Measurements from ENCODE around the gene ZSWIM1. TPM values are rescaled to one million over a fixed set of nuclear protein-coding genes. Genes with fewer than 3 reads are reported as not detected.

ZSWIM1 gene
- total and polyA plus RNA-seq, 2 donors (not counting 3 experiments of a cell fraction or from before 2014, with no cell fraction given) = 8.5 to 10.0 TPM

- dilution Hi-C loops (cut with MboI; ENCODE audit: extremely low pct_ligation_motif_present, low sequenced_read_pairs) (no loop called here), intact Hi-C loops (cut with micrococcal nuclease) (no loop called here)
- H4K20me1 ChIP-seq (replicated peaks; ENCODE audit: control insufficient read depth, extremely low read depth, insufficient read depth, low read length) = no peaks in the 10 kb centered on the region
- no peak overlapping the region for H2AFZ ChIP-seq (ENCODE audit: low read depth, low read length)
- H3K27me3 ChIP-seq (ENCODE audit: control insufficient read depth in 2 of 2, insufficient read depth in 2 of 2, low read length in 2 of 2) = no peaks in the 10 kb centered on the region
- CTCF ChIA-PET = interaction anchor here (1.7 kb wide), 1 partner anchor 14 kb away, joined by 8 read pairs; the partner anchor contains the start of genes CTSA and NEURL2
- no peak overlapping the region for H3K4me2 ChIP-seq (ENCODE audit: insufficient read depth, low read length)
- peaks cover 0 to 18% of the 10 kb centered on the region in 2 experiments for H3K36me3 ChIP-seq (ENCODE audit: control insufficient read depth in 2 of 2, extremely low read depth in 1 of 2, insufficient read depth in 2 of 2, low read length in 2 of 2)
- peaks cover under 1% of the 10 kb centered on the region for H3K4me1 ChIP-seq (ENCODE audit: control insufficient read depth, extremely low read depth, insufficient read depth, low read length)
- H3K4me3 ChIP-seq (replicated peaks in 1 of 3; ENCODE audit: insufficient read depth in 1 of 3, low read depth in 1 of 3, low read length in 3 of 3) = no peak overlapping the region
- FAIRE-seq (no peak), DNase-seq (ENCODE audit: low read depth, low spot score) (no peak)
- no peak overlapping the region for H3K27ac ChIP-seq (ENCODE audit: insufficient read depth, low read depth, low read length)
- no peaks in the 10 kb centered on the region for H3K9me1 ChIP-seq (replicated peaks; ENCODE audit: control insufficient read depth, extremely low read depth, insufficient read depth, low read length)
- no peaks in the 10 kb centered on the region for H3K79me2 ChIP-seq (ENCODE audit: control insufficient read depth, insufficient read depth, low read length)
- BruUV-seq (replicated peaks) = no TSS peak
- TF ChIP-seq POLR2AphosphoS5 (IDR thresholded peaks at IDR 0.05; ENCODE audit: insufficient read depth, low read depth, low read length) (no peak), JUN (IDR thresholded peaks at IDR 0.05; ENCODE audit: borderline replicate concordance, insufficient read depth, insufficient read length, low read depth) (no peak), POLR2A (IDR thresholded peaks at IDR 0.05; ENCODE audit: low read depth, low read length) (no peak), EZH2 (IDR thresholded peaks at IDR 0.05; ENCODE audit: borderline replicate concordance, low read depth, low read length, severe bottlenecking) (no peak), GATA2 (IDR thresholded peaks at IDR 0.05; ENCODE audit: insufficient read depth, insufficient read length, low read depth, low read length) (no peak), FOS (IDR thresholded peaks at IDR 0.05; ENCODE audit: borderline replicate concordance, insufficient read depth, low read length) (no peak), MYC (IDR thresholded peaks at IDR 0.05; ENCODE audit: low read depth, low read length) (no peak)
- TF ChIP-seq, protein P1, sequence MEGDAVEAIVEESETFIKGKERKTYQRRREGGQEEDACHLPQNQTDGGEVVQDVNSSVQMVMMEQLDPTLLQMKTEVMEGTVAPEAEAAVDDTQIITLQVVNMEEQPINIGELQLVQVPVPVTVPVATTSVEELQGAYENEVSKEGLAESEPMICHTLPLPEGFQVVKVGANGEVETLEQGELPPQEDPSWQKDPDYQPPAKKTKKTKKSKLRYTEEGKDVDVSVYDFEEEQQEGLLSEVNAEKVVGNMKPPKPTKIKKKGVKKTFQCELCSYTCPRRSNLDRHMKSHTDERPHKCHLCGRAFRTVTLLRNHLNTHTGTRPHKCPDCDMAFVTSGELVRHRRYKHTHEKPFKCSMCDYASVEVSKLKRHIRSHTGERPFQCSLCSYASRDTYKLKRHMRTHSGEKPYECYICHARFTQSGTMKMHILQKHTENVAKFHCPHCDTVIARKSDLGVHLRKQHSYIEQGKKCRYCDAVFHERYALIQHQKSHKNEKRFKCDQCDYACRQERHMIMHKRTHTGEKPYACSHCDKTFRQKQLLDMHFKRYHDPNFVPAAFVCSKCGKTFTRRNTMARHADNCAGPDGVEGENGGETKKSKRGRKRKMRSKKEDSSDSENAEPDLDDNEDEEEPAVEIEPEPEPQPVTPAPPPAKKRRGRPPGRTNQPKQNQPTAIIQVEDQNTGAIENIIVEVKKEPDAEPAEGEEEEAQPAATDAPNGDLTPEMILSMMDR (IDR thresholded peaks at IDR 0.05; ENCODE audit: extremely low read depth in 1 of 2, insufficient read depth in 1 of 2, low read depth in 1 of 2, low read length in 2 of 2) = no peak
- TF ChIP-seq, protein P2, sequence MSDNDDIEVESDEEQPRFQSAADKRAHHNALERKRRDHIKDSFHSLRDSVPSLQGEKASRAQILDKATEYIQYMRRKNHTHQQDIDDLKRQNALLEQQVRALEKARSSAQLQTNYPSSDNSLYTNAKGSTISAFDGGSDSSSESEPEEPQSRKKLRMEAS (IDR thresholded peaks at IDR 0.05; ENCODE audit: insufficient read depth, insufficient read length) = no peak
- no peak overlapping the region for H3K9ac ChIP-seq (replicated peaks; ENCODE audit: extremely low read depth, insufficient read depth, low read length)
- POLR2A ChIA-PET = no interaction called here
- no peaks in the 10 kb centered on the region for H3K9me3 ChIP-seq (replicated peaks; ENCODE audit: control insufficient read depth, insufficient read depth, low read length)
Measured at GRCh38 chr20:45904583-45905504, 23.8 kb downstream of the ZSWIM1 start.

Data from endothelial cell of umbilical vein (primary cell).